GM12878 (cell line): ENCODE data around the gene SRSF1. TPM values are rescaled to one million over a fixed set of nuclear protein-coding genes. Genes with fewer than 3 reads are reported as not detected.

ENCODE experiments used
- BACH1 ChIP-seq: fragments of 450-650 bp; IDR thresholded peaks from 2 replicates; pipeline ENCODE4 v1.6.1; 2017; ENCODE audit warnings: mild to moderate bottlenecking, borderline replicate concordance
- BMI1 ChIP-seq: fragments of 450-650 bp; IDR thresholded peaks from 2 replicates; pipeline ENCODE4 v1.6.1; 2016; ENCODE audit warnings: mild to moderate bottlenecking, moderate library complexity, borderline replicate concordance
- CTCF ChIP-seq, 3 experiments: IDR thresholded peaks in 2 of 3; conservative IDR thresholded peaks in 1 of 3; 2 replicates each; pipeline ENCODE4 v1.5.1; 2011; ENCODE audit warnings: low read depth in 3 of 3, low read length in 3 of 3, mild to moderate bottlenecking in 3 of 3, control low read depth in 2 of 3, moderate library complexity in 2 of 3, inconsistent platforms in 1 of 3, mixed read lengths in 1 of 3; ENCODE audit not compliant: control insufficient read depth in 2 of 3, insufficient read depth in 1 of 3; ENCODE audit errors: extremely low read depth in 1 of 3
- EGR1 ChIP-seq, 2 experiments: IDR thresholded peaks; 1 replicate in 1 of 2; 2 replicates in 1 of 2; pipeline ENCODE4 v1.6.1; 2011 to 2012; ENCODE audit warnings: low read depth in 2 of 2, low read length in 2 of 2, borderline replicate concordance in 1 of 2, mild to moderate bottlenecking in 1 of 2, moderate library complexity in 1 of 2
- ESRRA ChIP-seq: IDR thresholded peaks from 2 replicates; pipeline ENCODE4 v1.6.1; 2012; ENCODE audit warnings: mild to moderate bottlenecking, low read length, improper control_type of control experiment
- FOXM1 ChIP-seq: IDR thresholded peaks from 2 replicates; pipeline ENCODE4 v1.6.1; 2012; ENCODE audit warnings: low read depth, mild to moderate bottlenecking, inconsistent platforms, low read length, moderate library complexity
- LARP7 ChIP-seq: fragments of 450-650 bp; IDR thresholded peaks from 2 replicates; pipeline ENCODE4 v1.6.1; 2017; ENCODE audit warnings: mild to moderate bottlenecking
- MAX ChIP-seq: IDR thresholded peaks from 2 replicates; pipeline ENCODE4 v1.6.1; 2012; ENCODE audit warnings: low read depth, low read length, improper control_type of control experiment
- MYC ChIP-seq: IDR thresholded peaks from 2 replicates; pipeline ENCODE4 v1.6.1; 2011; ENCODE audit warnings: mild to moderate bottlenecking, low read length, moderate library complexity, inconsistent platforms; ENCODE audit not compliant: insufficient read depth, insufficient replicate concordance, insufficient read length, severe bottlenecking
- SIN3A ChIP-seq: IDR thresholded peaks from 2 replicates; pipeline ENCODE4 v1.6.1; 2012; ENCODE audit warnings: low read depth, low read length, improper control_type of control experiment
- TBL1XR1 ChIP-seq: IDR thresholded peaks from 2 replicates; pipeline ENCODE4 v1.6.1; 2012; ENCODE audit warnings: low read depth, low read length, improper control_type of control experiment
- ZNF687 ChIP-seq: fragments of 450-650 bp; IDR thresholded peaks from 2 replicates; pipeline ENCODE4 v1.6.1; 2017; ENCODE audit warnings: mild to moderate bottlenecking, moderate library complexity
- polyA plus RNA-seq, 11 experiments: library from polyadenylated mRNA; depleted of rRNA in 4 of 11; unstranded in 6 of 11; stranded (reverse) in 5 of 11; fragments of >200 nt; fragmentation: Nextera tagmentation in 4 of 11; fragmentation: Illumina TruSeq in 1 of 11; extraction: Ambion mirVana in 4 of 11; extraction: Trizol in 1 of 11; gene quantifications; 1 replicate in 1 of 11; 2 replicates in 10 of 11; pipeline versions ENCODE4 v1.2.1 to v1.2.3, GENCODE V29; 2011 to 2016; ENCODE audit warnings: inconsistent platforms in 2 of 11, missing spikeins in 2 of 11, low read depth in 1 of 11
- total RNA-seq, 4 experiments: library from RNA; depleted of rRNA in 3 of 4; stranded (reverse); fragments of >200 nt in 3 of 4; fragmentation: Illumina TruSeq in 1 of 4; extraction: Trizol in 1 of 4; gene quantifications; 2 replicates each; pipeline versions ENCODE4 v1.2.1 to v1.2.3, GENCODE V29; 2013 to 2021
- TF ChIP-seq, protein P1 (sequence below): fragments of 450-650 bp; IDR thresholded peaks from 2 replicates; pipeline ENCODE4 v1.6.1; 2016; ENCODE audit warnings: mild to moderate bottlenecking, moderate library complexity, borderline replicate concordance
- TF ChIP-seq, protein P2 (sequence below): IDR thresholded peaks from 2 replicates; pipeline ENCODE4 v1.6.1; 2011; ENCODE audit warnings: mild to moderate bottlenecking, low read depth, low read length, moderate library complexity; ENCODE audit not compliant: insufficient replicate concordance

SRSF1 gene
- total and polyA plus RNA-seq, 10 of the 15 experiments (the other 5 are each of a cell fraction or from before 2014, with no cell fraction given): 101 to 474 (median 404) TPM

DNA sequence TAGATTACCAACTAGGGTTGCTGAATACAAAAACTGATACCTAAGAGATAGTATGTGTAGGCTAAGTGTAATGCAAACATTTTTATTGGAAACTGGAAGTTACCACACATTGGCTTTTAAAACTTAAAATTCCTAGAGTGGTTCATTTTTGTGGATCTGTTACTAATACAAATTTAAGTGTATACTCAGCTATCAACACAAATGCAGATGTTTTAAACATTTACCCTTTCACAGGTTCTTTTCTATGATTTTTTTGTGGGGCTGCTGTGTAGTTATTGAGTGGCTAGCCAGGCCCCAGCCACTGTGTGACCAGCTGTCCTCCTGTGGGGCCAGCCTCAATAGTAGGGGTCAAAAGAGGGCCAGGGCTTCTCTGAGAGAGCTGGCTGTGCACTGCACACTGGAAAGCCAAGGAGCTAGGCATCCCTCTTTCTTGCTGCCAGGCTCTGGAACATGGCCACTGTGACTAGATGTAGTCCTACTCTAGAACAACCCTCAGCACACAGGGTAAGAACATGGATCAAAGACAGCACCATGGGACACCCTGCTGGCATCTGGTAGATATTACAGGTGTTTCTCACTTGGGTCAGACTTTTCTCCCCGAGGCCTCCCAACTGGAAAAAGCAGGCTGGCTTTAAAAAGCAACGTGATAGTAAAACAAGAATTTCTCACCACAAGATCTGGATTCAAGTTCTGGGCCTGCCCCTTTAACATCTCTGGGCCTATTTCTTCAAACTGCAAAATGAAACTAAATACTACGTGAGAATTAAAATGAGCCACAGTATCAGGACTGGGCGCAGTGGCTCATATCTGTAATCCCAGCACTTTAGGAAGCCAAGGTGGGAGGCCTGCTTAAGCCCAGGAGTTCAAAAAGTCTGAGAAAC, 11.7 kb downstream of the SRSF1 start (continued):
- TF ChIP-seq, protein P1, sequence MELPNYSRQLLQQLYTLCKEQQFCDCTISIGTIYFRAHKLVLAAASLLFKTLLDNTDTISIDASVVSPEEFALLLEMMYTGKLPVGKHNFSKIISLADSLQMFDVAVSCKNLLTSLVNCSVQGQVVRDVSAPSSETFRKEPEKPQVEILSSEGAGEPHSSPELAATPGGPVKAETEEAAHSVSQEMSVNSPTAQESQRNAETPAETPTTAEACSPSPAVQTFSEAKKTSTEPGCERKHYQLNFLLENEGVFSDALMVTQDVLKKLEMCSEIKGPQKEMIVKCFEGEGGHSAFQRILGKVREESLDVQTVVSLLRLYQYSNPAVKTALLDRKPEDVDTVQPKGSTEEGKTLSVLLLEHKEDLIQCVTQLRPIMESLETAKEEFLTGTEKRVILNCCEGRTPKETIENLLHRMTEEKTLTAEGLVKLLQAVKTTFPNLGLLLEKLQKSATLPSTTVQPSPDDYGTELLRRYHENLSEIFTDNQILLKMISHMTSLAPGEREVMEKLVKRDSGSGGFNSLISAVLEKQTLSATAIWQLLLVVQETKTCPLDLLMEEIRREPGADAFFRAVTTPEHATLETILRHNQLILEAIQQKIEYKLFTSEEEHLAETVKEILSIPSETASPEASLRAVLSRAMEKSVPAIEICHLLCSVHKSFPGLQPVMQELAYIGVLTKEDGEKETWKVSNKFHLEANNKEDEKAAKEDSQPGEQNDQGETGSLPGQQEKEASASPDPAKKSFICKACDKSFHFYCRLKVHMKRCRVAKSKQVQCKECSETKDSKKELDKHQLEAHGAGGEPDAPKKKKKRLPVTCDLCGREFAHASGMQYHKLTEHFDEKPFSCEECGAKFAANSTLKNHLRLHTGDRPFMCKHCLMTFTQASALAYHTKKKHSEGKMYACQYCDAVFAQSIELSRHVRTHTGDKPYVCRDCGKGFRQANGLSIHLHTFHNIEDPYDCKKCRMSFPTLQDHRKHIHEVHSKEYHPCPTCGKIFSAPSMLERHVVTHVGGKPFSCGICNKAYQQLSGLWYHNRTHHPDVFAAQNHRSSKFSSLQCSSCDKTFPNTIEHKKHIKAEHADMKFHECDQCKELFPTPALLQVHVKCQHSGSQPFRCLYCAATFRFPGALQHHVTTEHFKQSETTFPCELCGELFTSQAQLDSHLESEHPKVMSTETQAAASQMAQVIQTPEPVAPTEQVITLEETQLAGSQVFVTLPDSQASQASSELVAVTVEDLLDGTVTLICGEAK: no peak
- TF ChIP-seq TBL1XR1: no peak
- peak; percentile 19; the same call in 1 of the 2 replicates for TF ChIP-seq FOXM1
- no peak for TF ChIP-seq ESRRA
- no peak for TF ChIP-seq SIN3A
- no peak for TF ChIP-seq LARP7
- peak; percentile 69 to 81 (median 75) for TF ChIP-seq CTCF (IDR thresholded peaks at IDR 0.05 in 2 of 3, conservative IDR thresholded peaks at IDR 0.05 in 1 of 3; ENCODE audit: control insufficient read depth in 2 of 3, extremely low read depth in 1 of 3, insufficient read depth in 1 of 3, low read depth in 3 of 3, low read length in 3 of 3)
- no peak for TF ChIP-seq MYC
- TF ChIP-seq BACH1: no peak
- TF ChIP-seq MAX: no peak
- TF ChIP-seq BMI1: no peak
- no peak for TF ChIP-seq ZNF687
- TF ChIP-seq, protein P2, sequence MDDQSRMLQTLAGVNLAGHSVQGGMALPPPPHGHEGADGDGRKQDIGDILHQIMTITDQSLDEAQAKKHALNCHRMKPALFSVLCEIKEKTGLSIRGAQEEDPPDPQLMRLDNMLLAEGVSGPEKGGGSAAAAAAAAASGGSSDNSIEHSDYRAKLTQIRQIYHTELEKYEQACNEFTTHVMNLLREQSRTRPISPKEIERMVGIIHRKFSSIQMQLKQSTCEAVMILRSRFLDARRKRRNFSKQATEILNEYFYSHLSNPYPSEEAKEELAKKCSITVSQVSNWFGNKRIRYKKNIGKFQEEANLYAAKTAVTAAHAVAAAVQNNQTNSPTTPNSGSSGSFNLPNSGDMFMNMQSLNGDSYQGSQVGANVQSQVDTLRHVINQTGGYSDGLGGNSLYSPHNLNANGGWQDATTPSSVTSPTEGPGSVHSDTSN: no peak
- no peak for TF ChIP-seq EGR1 (IDR thresholded peaks at IDR 0.05; ENCODE audit: borderline replicate concordance in 1 of 2, low read depth in 2 of 2, low read length in 2 of 2)
